Right atrium auricular region (tissue), 2 donors: ENCODE measurements around the gene PPFIA2. TPM values are rescaled to one million over a fixed set of nuclear protein-coding genes. Genes with fewer than 3 reads are reported as not detected.

Experiments used
- DNase-seq: peaks from one replicate; pipeline ENCODE4 v3.0.0-alpha.2; 2019; ENCODE audit warnings: low spot score
- H3K27ac ChIP-seq, 2 donors: fragments of 200-600 bp; sonication (generic); 1 replicate in 1 of 2; 2 replicates in 1 of 2; pipeline ENCODE4 v1.5.1; 2016 to 2019
- H3K27me3 ChIP-seq, 2 donors: fragments of 200-600 bp; sonication (generic); one replicate each; pipeline versions ENCODE4 v1.5.1 to v1.6.0; 2017 to 2019
- H3K36me3 ChIP-seq: fragments of 200-600 bp; sonication (generic); one replicate; pipeline ENCODE4 v1.5.1; 2016
- H3K4me1 ChIP-seq, 2 donors: fragments of 200-600 bp; sonication (generic); one replicate each; pipeline versions ENCODE4 v1.5.1 to v1.6.0; 2017 to 2019
- H3K4me3 ChIP-seq, 2 donors: fragments of 200-600 bp; sonication (generic); 1 replicate in 1 of 2; 2 replicates in 1 of 2; pipeline ENCODE4 v1.5.1; 2017 to 2019; ENCODE audit warnings: mild to moderate bottlenecking in 1 of 2, moderate library complexity in 1 of 2
- H3K9me3 ChIP-seq, 2 donors: fragments of 200-600 bp; sonication (generic); one replicate each; pipeline ENCODE4 v1.5.1; 2019
- total RNA-seq, 2 donors: library from RNA; depleted of rRNA; stranded (reverse); fragments of >200 nt; gene quantifications; one replicate each; pipeline ENCODE4 v1.1.0, GENCODE V29; 2016
- TF ChIP-seq, protein P1 (sequence below), 2 donors: fragments of 200-600 bp; sonication (generic); IDR thresholded peaks; one replicate each; pipeline ENCODE4 v1.5.1; 2019; ENCODE audit warnings: antibody characterized with exemption in 2 of 2

Gene PPFIA2
- total RNA-seq, 2 donors from 2014 or later: 0.20 to 0.48 TPM

DNA sequence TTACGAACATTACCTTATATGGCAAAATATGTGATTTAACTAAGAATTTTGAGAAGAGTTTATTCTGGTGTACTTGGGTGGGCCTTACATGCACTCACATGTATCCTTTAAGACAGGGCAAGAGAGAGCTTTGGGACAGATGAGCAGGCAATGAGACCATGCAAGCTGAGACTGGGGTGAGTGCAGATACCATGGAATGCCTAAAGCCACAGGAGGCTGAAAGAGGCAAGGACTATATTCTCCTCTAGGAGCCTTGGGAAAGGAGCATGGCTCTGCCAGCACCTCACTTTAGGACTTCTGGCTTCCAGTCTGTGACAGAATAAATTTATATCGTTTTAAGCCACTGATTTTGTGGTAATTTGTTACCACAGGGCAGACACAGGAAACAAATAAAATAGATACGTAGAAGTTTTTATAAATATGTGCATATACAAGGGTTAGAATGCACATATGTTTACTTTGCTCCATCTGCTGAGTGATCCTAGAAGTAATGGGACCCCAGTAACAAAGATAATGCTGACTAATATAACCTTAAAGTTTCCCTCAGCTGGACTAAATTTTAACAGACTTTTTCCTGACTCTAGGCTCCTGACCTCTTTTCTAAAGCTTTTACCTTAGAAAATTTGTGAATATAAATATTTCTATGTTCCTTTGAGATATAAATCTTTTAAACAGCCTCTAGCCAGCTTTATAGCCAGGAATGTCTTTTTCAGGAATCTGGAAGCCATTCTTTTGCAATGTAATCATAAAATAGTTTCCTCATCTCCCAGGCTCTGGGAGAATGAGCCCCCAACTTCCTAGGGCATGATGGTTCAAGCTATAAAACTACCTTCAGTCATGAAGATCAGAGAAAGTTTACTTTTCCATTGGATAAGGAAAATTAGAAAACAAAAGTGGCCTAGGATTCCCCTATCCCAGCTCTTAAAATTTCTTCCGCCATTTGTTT, 216.8 kb downstream of the PPFIA2 start:
- no peaks in the 10 kb centered on the region for H3K9me3 ChIP-seq
- H3K27me3 ChIP-seq: no peaks in the 10 kb centered on the region
- H3K27ac ChIP-seq: no peak overlapping the region
- no peak overlapping the region for H3K4me3 ChIP-seq
- H3K4me1 ChIP-seq: no peaks in the 10 kb centered on the region
- H3K36me3 ChIP-seq: no peaks in the 10 kb centered on the region
- TF ChIP-seq, protein P1, sequence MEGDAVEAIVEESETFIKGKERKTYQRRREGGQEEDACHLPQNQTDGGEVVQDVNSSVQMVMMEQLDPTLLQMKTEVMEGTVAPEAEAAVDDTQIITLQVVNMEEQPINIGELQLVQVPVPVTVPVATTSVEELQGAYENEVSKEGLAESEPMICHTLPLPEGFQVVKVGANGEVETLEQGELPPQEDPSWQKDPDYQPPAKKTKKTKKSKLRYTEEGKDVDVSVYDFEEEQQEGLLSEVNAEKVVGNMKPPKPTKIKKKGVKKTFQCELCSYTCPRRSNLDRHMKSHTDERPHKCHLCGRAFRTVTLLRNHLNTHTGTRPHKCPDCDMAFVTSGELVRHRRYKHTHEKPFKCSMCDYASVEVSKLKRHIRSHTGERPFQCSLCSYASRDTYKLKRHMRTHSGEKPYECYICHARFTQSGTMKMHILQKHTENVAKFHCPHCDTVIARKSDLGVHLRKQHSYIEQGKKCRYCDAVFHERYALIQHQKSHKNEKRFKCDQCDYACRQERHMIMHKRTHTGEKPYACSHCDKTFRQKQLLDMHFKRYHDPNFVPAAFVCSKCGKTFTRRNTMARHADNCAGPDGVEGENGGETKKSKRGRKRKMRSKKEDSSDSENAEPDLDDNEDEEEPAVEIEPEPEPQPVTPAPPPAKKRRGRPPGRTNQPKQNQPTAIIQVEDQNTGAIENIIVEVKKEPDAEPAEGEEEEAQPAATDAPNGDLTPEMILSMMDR (IDR thresholded peaks at IDR 0.05): no peak
- DNase-seq: no peak

DNA sequence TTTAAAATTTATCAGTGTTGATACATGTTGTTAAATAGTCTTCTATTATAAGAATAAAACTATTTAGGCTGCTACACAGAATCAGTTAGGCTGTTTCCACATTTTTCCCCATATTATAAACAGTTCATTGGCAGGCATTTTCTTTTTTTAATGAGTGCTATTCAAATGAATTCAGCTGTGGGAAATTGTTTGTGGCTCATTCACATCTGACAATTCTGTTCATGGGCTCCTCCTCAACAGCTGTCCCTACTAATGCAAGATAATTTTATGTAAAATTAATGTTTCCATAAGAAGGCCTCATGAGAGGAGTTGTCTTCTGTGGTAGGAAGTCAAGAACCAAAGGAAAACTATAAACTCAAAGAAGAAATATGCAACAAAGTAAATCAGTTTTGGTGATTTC, 218.0 kb downstream of the PPFIA2 start:
- TF ChIP-seq, protein P1 (IDR thresholded peaks at IDR 0.05): no peak

DNA sequence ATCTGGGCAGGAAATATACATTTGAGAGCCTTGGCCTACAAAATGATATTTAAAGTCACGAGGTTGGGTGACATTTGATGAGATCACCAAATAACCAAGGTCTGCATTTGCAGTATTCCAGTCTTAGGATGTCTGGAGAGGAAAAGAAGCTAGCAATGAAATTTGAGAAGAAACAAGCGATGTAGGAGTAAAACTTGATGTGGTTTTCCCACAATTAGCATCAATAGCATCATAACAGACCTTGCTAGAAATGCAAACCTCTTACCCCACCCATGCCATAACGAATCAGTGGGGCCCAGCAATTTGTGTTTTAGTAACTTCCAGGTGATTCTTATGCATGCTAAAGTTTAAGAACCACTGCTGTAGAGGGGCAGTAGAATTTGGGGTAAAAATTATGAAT, 219.9 kb downstream of the PPFIA2 start:
- Histone ChIP-seq H3K4me1 (no peaks in the 10 kb centered on the region), H3K27ac (no peak overlapping the region), H3K36me3 (no peaks in the 10 kb centered on the region), H3K9me3 (no peaks in the 10 kb centered on the region), H3K27me3 (no peaks in the 10 kb centered on the region), H3K4me3 (no peak overlapping the region)
- DNase-seq: no peak
- TF ChIP-seq, protein P1 (IDR thresholded peaks at IDR 0.05): no peak

More for the DNA sequence above, 218.0 kb downstream of the PPFIA2 start:
- Histone ChIP-seq H3K4me1 (no peaks in the 10 kb centered on the region), H3K4me3 (no peak overlapping the region), H3K27me3 (no peaks in the 10 kb centered on the region), H3K36me3 (no peaks in the 10 kb centered on the region), H3K27ac (no peak overlapping the region), H3K9me3 (no peaks in the 10 kb centered on the region)
- no peak for DNase-seq

DNA sequence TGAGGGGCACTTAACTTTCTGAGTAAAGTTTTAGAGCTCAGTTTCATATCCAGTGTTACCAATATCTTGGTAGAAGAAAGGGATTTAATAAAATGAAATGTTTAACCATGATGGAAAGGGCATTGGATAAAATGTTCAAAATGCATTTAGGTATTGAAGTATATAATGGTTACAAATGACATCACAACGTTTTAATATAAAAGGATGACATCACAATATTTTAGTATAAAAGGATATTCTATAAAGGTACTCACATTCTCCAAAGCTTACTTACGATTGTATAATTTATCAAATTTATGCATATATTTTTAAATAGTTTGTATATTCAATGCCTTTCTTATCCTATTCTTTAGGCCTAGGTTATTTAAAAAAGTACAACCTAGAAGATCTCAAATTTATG, 226.1 kb downstream of the PPFIA2 start:
- TF ChIP-seq, protein P1 (IDR thresholded peaks at IDR 0.05): no peak
- no peaks in the 10 kb centered on the region for H3K4me1 ChIP-seq

DNA sequence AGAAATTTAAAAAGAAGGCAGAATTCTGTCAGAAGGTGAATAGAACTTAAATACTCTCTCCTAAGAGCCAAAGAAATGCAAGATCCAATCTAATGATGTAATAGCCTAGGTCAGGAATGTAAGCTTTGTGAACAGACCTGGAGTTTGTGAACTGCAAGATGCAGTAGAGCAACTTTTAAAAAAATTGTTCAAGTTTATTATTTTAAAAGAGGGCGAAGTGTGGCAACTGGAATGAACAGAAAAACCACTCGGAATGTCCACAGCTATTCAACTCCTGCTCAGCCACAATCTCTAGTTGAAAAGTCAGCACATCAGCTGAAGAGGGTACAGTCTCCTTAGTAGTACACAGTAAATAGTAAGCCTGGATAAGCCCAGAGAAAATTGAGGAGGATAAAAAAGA, 228.8 kb downstream of the PPFIA2 start:
- no peak for DNase-seq
- no peaks in the 10 kb centered on the region for H3K4me1 ChIP-seq
- H3K27ac ChIP-seq: no peak overlapping the region
- no peaks in the 10 kb centered on the region for H3K36me3 ChIP-seq
- H3K4me3 ChIP-seq: no peak overlapping the region
- H3K27me3 ChIP-seq: no peaks in the 10 kb centered on the region
- H3K9me3 ChIP-seq: no peaks in the 10 kb centered on the region
- TF ChIP-seq, protein P1 (IDR thresholded peaks at IDR 0.05): no peak

More for the DNA sequence above, 226.1 kb downstream of the PPFIA2 start:
- Histone ChIP-seq H3K4me3 (no peak overlapping the region), H3K27me3 (no peaks in the 10 kb centered on the region), H3K36me3 (no peaks in the 10 kb centered on the region), H3K27ac (no peak overlapping the region), H3K9me3 (no peaks in the 10 kb centered on the region)
- DNase-seq: no peak
